ENCODE data around the gene PATE2. TPM values are rescaled to one million over a fixed set of nuclear protein-coding genes. Genes with fewer than 3 reads are reported as not detected.

PATE2 gene
- polyA plus RNA-seq, 1 donor (not counting 4 experiments of a cell fraction or from before 2014, with no cell fraction given): not detected

DNA sequence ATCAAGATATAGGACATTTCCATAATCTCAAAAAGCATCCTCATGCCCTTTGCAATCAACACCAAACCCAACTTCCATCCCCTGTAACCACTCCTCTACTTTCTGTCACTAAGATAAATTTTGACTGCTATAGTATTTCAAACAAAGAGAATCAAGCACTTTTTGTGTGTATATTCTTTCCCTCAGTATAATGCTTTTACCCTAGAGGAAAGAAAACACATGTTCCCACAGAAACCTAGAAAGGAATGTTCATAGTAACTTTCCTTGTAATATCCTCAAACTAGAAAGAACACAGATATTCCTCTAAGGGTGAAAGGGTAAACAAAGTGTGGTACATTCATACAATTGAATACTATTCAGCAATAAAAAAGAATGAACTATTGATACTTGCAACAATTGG lies 38.0 kb downstream of the PATE2 start:
- H3K9ac ChIP-seq (ENCODE audit: control insufficient read depth, extremely low read depth, insufficient read depth, low read length): no peak overlapping the region
- H3K79me2 ChIP-seq (ENCODE audit: control insufficient read depth, insufficient read depth, low read length): no peaks in the 10 kb centered on the region
- FAIRE-seq: no peak

DNA sequence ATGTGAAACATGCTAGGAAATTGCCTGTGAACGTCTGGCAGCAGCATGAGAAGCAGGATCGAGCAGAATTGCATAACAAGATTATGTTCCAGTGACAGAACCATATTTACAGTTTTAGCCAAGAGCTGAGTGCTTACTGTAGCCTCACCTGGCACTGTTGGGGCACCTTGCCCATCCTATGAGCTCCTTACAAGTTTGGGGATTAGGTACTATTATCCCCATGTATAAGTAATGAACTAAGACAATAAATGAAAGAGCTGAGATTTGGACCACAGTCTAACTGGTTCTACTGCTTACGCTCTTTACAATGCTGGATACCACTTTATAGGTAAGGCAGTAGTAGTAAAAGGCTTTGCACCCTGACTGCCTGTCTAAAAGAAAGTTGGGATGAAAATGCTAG lies 49.7 kb downstream of the PATE2 start:
- H3K4me2 ChIP-seq (ENCODE audit: control insufficient read depth, extremely low read depth, insufficient read depth, low read depth, low read length): no peak overlapping the region
- H3K9ac ChIP-seq (ENCODE audit: control insufficient read depth, extremely low read depth, insufficient read depth, low read length): no peak overlapping the region
- no peaks in the 10 kb centered on the region for H3K9me1 ChIP-seq (ENCODE audit: control insufficient read depth, extremely low read depth, insufficient read depth, low read length)
- H3K79me2 ChIP-seq (ENCODE audit: control insufficient read depth, insufficient read depth, low read length): no peaks in the 10 kb centered on the region
- H4K20me1 ChIP-seq (ENCODE audit: control insufficient read depth, extremely low read depth, insufficient read depth, low read length): no peaks in the 10 kb centered on the region
- TF ChIP-seq CTCF (optimal IDR thresholded peaks at IDR 0.05 in 1 of 3, IDR thresholded peaks at IDR 0.05 in 1 of 3, conservative IDR thresholded peaks at IDR 0.05 in 1 of 3; ENCODE audit: extremely low read depth in 1 of 3, insufficient read depth in 2 of 3, low read length in 3 of 3) (no peak), EZH2 (IDR thresholded peaks at IDR 0.05; ENCODE audit: low read length) (no peak)
- H3K27me3 ChIP-seq (ENCODE audit: control insufficient read depth, extremely low read depth, insufficient read depth, low read length): no peaks in the 10 kb centered on the region
- H3K4me3 ChIP-seq (ENCODE audit: control insufficient read depth in 2 of 3, extremely low read depth in 1 of 3, insufficient read depth in 2 of 3, low read depth in 1 of 3, low read length in 3 of 3): no peak overlapping the region
- no peak overlapping the region for H2AFZ ChIP-seq (ENCODE audit: control insufficient read depth, low read length)
- H3K4me1 ChIP-seq (ENCODE audit: control insufficient read depth, extremely low read depth, insufficient read depth, low read length): no peaks in the 10 kb centered on the region
- no peak overlapping the region for H3K27ac ChIP-seq (ENCODE audit: control insufficient read depth, insufficient read depth, low read length)
- no peak for DNase-seq (ENCODE audit: low read depth, low spot score)
- H3K9me3 ChIP-seq (ENCODE audit: control insufficient read depth, low read depth, low read length): no peaks in the 10 kb centered on the region
- no peaks in the 10 kb centered on the region for H3K36me3 ChIP-seq (ENCODE audit: control insufficient read depth in 2 of 2, extremely low read depth in 1 of 2, insufficient read depth in 2 of 2, low read length in 2 of 2)
- FAIRE-seq: no peak
- dilution Hi-C loops (cut with MboI; ENCODE audit: extremely low pct_ligation_motif_present, low sequenced_read_pairs): no loop called here

More for the DNA sequence above, 38.0 kb downstream of the PATE2 start:
- H3K9me3 ChIP-seq (ENCODE audit: control insufficient read depth, low read depth, low read length): no peaks in the 10 kb centered on the region
- dilution Hi-C loops (cut with MboI; ENCODE audit: extremely low pct_ligation_motif_present, low sequenced_read_pairs): no loop called here
- H2AFZ ChIP-seq (ENCODE audit: control insufficient read depth, low read length): no peak overlapping the region
- no peaks in the 10 kb centered on the region for H3K27me3 ChIP-seq (ENCODE audit: control insufficient read depth, extremely low read depth, insufficient read depth, low read length)
- H3K4me2 ChIP-seq (ENCODE audit: control insufficient read depth, extremely low read depth, insufficient read depth, low read depth, low read length): no peak overlapping the region
- TF ChIP-seq CTCF (optimal IDR thresholded peaks at IDR 0.05 in 1 of 3, IDR thresholded peaks at IDR 0.05 in 1 of 3, conservative IDR thresholded peaks at IDR 0.05 in 1 of 3; ENCODE audit: extremely low read depth in 1 of 3, insufficient read depth in 2 of 3, low read length in 3 of 3): no peak
- H3K4me3 ChIP-seq (ENCODE audit: control insufficient read depth in 2 of 3, extremely low read depth in 1 of 3, insufficient read depth in 2 of 3, low read depth in 1 of 3, low read length in 3 of 3): no peak overlapping the region
- DNase-seq (ENCODE audit: low read depth, low spot score): no peak
- no peaks in the 10 kb centered on the region for H3K9me1 ChIP-seq (ENCODE audit: control insufficient read depth, extremely low read depth, insufficient read depth, low read length)
- H3K36me3 ChIP-seq (ENCODE audit: control insufficient read depth in 2 of 2, extremely low read depth in 1 of 2, insufficient read depth in 2 of 2, low read length in 2 of 2): no peaks in the 10 kb centered on the region
- no peaks in the 10 kb centered on the region for H4K20me1 ChIP-seq (ENCODE audit: control insufficient read depth, extremely low read depth, insufficient read depth, low read length)
- no peaks in the 10 kb centered on the region for H3K4me1 ChIP-seq (ENCODE audit: control insufficient read depth, extremely low read depth, insufficient read depth, low read length)
- no peak overlapping the region for H3K27ac ChIP-seq (ENCODE audit: control insufficient read depth, insufficient read depth, low read length)

Other genes with a start within 250 kb of the PATE2 start
- gene EI24, start 209.4 kb downstream of the PATE2 start, polyA plus RNA-seq: 215 to 307 TPM (median 263 TPM) in 3 replicates
- gene STT3A, start 186.0 kb downstream of the PATE2 start, polyA plus RNA-seq: 183 to 221 TPM (median 214 TPM) in 3 replicates
- gene CHEK1, start 153.7 kb downstream of the PATE2 start, polyA plus RNA-seq: 13.4 to 38.2 TPM (median 25.8 TPM) in 3 replicates
- not detected in 3 replicates for gene ACRV1, start 98.0 kb downstream of the PATE2 start, polyA plus RNA-seq
- not detected in 3 replicates for gene PATE1, start 32.5 kb downstream of the PATE2 start, polyA plus RNA-seq
- not detected in 3 replicates for gene PATE3, start 9.3 kb upstream of the PATE2 start, polyA plus RNA-seq
- gene PATE4, start 54.5 kb upstream of the PATE2 start, polyA plus RNA-seq: not detected in 3 replicates
- gene HYLS1, start 108.8 kb upstream of the PATE2 start, polyA plus RNA-seq: 2.9 to 7.2 TPM (median 4.7 TPM) in 3 replicates
- 8.8 to 16.5 TPM (median 11.8 TPM) in 3 replicates for gene PUS3, start 124.4 kb upstream of the PATE2 start, polyA plus RNA-seq
- 0.04 to 0.12 TPM (median 0.05 TPM) in 3 replicates for gene DDX25, start 125.7 kb upstream of the PATE2 start, polyA plus RNA-seq
- gene VSIG10L2, start 167.2 kb upstream of the PATE2 start, polyA plus RNA-seq: 0.01 to 0.22 TPM (median 0.09 TPM) in 3 replicates

Measured in keratinocyte (primary cell).